Measurements from ENCODE around the gene HOXB6.

HOXB6 gene

GRCh38 chr17:48596000-48596734, 8.6 kb downstream of the HOXB6 start:
- no peak for TF ChIP-seq ARNTL (CRISPR knock-in tag; IDR thresholded peaks at IDR 0.05; ENCODE audit: borderline replicate concordance, low read depth)
- no peak for TF ChIP-seq PATZ1 (CRISPR knock-in tag; IDR thresholded peaks at IDR 0.05; ENCODE audit: borderline replicate concordance)
- no peak for TF ChIP-seq PPARA (CRISPR knock-in tag; IDR thresholded peaks at IDR 0.05; ENCODE audit: borderline replicate concordance)
- no peak for TF ChIP-seq CSRNP3 (CRISPR knock-in tag; IDR thresholded peaks at IDR 0.05)
- TF ChIP-seq CREB5 (CRISPR knock-in tag; IDR thresholded peaks at IDR 0.05; ENCODE audit: low read depth) = no peak
- no peak for TF ChIP-seq OSR1 (CRISPR knock-in tag; IDR thresholded peaks at IDR 0.05)
- no peak for TF ChIP-seq TCF4 (CRISPR knock-in tag; IDR thresholded peaks at IDR 0.05; ENCODE audit: borderline replicate concordance)
- TF ChIP-seq ZNF70 (CRISPR knock-in tag; IDR thresholded peaks at IDR 0.05) = no peak
- TF ChIP-seq CSDC2 (CRISPR knock-in tag; IDR thresholded peaks at IDR 0.05) = no peak
- no peak for TF ChIP-seq BACH2 (CRISPR knock-in tag; IDR thresholded peaks at IDR 0.05; ENCODE audit: borderline replicate concordance)
- TF ChIP-seq TOX (CRISPR knock-in tag; IDR thresholded peaks at IDR 0.05; ENCODE audit: borderline replicate concordance) = no peak
- ATAC-seq = no peak

GRCh38 chr17:48595278-48595999, 9.3 kb downstream of the HOXB6 start:
- TF ChIP-seq TCF4 (CRISPR knock-in tag; IDR thresholded peaks at IDR 0.05; ENCODE audit: borderline replicate concordance) (no peak), ARNTL (CRISPR knock-in tag; IDR thresholded peaks at IDR 0.05; ENCODE audit: borderline replicate concordance, low read depth) (no peak), GLIS3 (CRISPR knock-in tag; IDR thresholded peaks at IDR 0.05) (no peak), ISL1 (CRISPR knock-in tag; IDR thresholded peaks at IDR 0.05) (no peak), POU6F1 (CRISPR knock-in tag; IDR thresholded peaks at IDR 0.05; ENCODE audit: borderline replicate concordance, low read depth) (no peak), SNAI2 (CRISPR knock-in tag; IDR thresholded peaks at IDR 0.05) (no peak), ZFP3 (CRISPR knock-in tag; IDR thresholded peaks at IDR 0.05) (no peak), ZNF70 (CRISPR knock-in tag; IDR thresholded peaks at IDR 0.05) (no peak), PPARA (CRISPR knock-in tag; IDR thresholded peaks at IDR 0.05; ENCODE audit: borderline replicate concordance) (no peak), TOX (CRISPR knock-in tag; IDR thresholded peaks at IDR 0.05; ENCODE audit: borderline replicate concordance) (no peak), TSHZ2 (CRISPR knock-in tag; IDR thresholded peaks at IDR 0.05) (no peak), CSRNP3 (CRISPR knock-in tag; IDR thresholded peaks at IDR 0.05) (no peak), CSDC2 (CRISPR knock-in tag; IDR thresholded peaks at IDR 0.05) (no peak), PATZ1 (CRISPR knock-in tag; IDR thresholded peaks at IDR 0.05; ENCODE audit: borderline replicate concordance) (no peak), OSR1 (CRISPR knock-in tag; IDR thresholded peaks at IDR 0.05) (no peak), CREB5 (CRISPR knock-in tag; IDR thresholded peaks at IDR 0.05; ENCODE audit: low read depth) (no peak), ZFP30 (CRISPR knock-in tag; IDR thresholded peaks at IDR 0.05) (no peak), RARB (CRISPR knock-in tag; IDR thresholded peaks at IDR 0.05) (no peak), ZNF8 (CRISPR knock-in tag; IDR thresholded peaks at IDR 0.05) (no peak), ZNF565 (CRISPR knock-in tag; conservative IDR thresholded peaks at IDR 0.05; ENCODE audit: low read depth) (no peak)
- ATAC-seq = no peak

Measured in SK-N-SH treated with all-trans-retinoic acid at 6 μM for 48 hours (cell line).